ENCODE results near the gene MYO5C.

DNA sequence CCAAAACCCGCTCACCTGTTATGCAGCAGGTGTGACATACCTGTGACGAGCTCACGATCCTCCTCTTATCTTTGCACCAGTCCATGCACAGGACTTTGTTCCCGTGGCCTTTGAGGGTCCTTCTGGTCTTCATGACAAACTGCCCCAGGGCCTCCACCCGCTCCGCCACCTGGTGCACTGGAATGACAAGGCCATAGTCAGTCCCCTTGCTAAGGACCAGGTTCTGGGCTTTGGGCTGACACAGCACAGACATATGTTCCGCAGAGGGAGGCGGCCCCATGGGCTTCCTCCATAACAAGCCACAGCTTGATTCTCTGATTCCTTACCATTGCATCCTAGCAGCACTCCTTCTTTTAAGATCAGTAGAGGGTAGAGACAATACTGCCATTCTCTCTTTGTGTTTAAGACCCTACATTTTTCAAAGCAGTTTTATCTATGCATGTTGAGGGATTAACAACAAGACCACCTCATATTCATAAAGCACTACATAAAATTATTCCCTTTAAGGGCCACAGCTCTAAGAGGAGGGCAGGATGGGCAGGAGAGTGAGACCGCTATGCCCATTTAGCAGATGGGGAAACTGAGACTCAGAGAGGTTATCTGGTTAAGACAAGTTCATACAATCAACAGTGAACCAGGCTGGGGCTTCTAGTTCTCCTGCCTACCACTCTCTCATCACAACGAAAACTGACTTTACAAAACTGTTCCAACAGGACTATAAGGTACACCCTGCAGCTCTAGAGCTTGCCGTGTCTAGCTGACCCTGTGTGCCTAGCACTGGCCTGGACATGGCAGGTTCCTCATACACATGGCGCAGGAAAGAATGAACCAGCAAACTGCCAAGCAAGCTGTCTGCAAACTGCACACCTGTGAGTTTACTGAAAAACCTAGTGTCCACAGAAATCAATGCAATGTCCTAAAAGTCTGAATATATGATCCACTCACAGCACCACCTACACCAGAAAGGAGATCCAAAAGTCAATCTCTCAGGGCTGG is 141.4 kb downstream of the MYO5C start:
- TF ChIP-seq EZH2 (IDR thresholded peaks at IDR 0.05; ENCODE audit: low read length) (no peak), CTCF (optimal IDR thresholded peaks at IDR 0.05 in 1 of 3, IDR thresholded peaks at IDR 0.05 in 1 of 3, conservative IDR thresholded peaks at IDR 0.05 in 1 of 3; ENCODE audit: extremely low read depth in 1 of 3, insufficient read depth in 2 of 3, low read length in 3 of 3) (no peak)

Measured in keratinocyte (primary cell).